Measurements from ENCODE around the gene P2RX3.
"Not testable (repeated sequence)": the region's sequence is repeated elsewhere in the genome, so short reads cannot be mapped to it uniquely, and the experiment has no call there.

P2RX3 gene

GRCh38 chr11:57349491-57350274, 11.5 kb downstream of the P2RX3 start:
- peak; percentile 80 for DNase-seq (ENCODE audit: low spot score)

GRCh38 chr11:57353036-57353435, 14.9 kb downstream of the P2RX3 start:
- DNase-seq (ENCODE audit: low spot score), result no peak

- DNase-seq (ENCODE audit: low spot score), result no peak
Observed at GRCh38 chr11:57353446-57353845, 15.3 kb downstream of the P2RX3 start.

GRCh38 chr11:57353852-57354251, 15.7 kb downstream of the P2RX3 start:
- no peak for DNase-seq (ENCODE audit: low spot score)

- no peak for DNase-seq (ENCODE audit: low spot score)
Observed at GRCh38 chr11:57354699-57355098, 16.5 kb downstream of the P2RX3 start.

- DNase-seq (ENCODE audit: low spot score), result no peak
Observed at GRCh38 chr11:57356268-57356667, 18.1 kb downstream of the P2RX3 start.

GRCh38 chr11:57357310-57357709, 19.2 kb downstream of the P2RX3 start:
- no peak for DNase-seq (ENCODE audit: low spot score)

GRCh38 chr11:57357856-57358255, 19.7 kb downstream of the P2RX3 start:
- no peak for DNase-seq (ENCODE audit: low spot score)

- no peak for DNase-seq (ENCODE audit: low spot score)
Observed at GRCh38 chr11:57358543-57358961, 20.4 kb downstream of the P2RX3 start.

GRCh38 chr11:57358991-57359390, 20.8 kb downstream of the P2RX3 start:
- no peak for DNase-seq (ENCODE audit: low spot score)

- DNase-seq (ENCODE audit: low spot score), result no peak
Observed at GRCh38 chr11:57359396-57359795, 21.2 kb downstream of the P2RX3 start.

GRCh38 chr11:57359896-57360690, 21.9 kb downstream of the P2RX3 start:
- DNase-seq (ENCODE audit: low spot score), result no peak

GRCh38 chr11:57360991-57361390, 22.8 kb downstream of the P2RX3 start:
- no peak for DNase-seq (ENCODE audit: low spot score)

- not testable (repeated sequence) for DNase-seq (ENCODE audit: low spot score)
Observed at GRCh38 chr11:57361420-57361819, 23.3 kb downstream of the P2RX3 start.

GRCh38 chr11:57361926-57362325, 23.8 kb downstream of the P2RX3 start:
- DNase-seq (ENCODE audit: low spot score), result no peak

- no peak for DNase-seq (ENCODE audit: low spot score)
Observed at GRCh38 chr11:57363131-57364080, 25.3 kb downstream of the P2RX3 start.

- no peak for DNase-seq (ENCODE audit: low spot score)
Observed at GRCh38 chr11:57364851-57365660, 26.9 kb downstream of the P2RX3 start.

GRCh38 chr11:57368106-57368844, 30.1 kb downstream of the P2RX3 start:
- no peak for DNase-seq (ENCODE audit: low spot score)

- no peak for DNase-seq (ENCODE audit: low spot score)
Observed at GRCh38 chr11:57368845-57369232, 30.7 kb downstream of the P2RX3 start.

- DNase-seq (ENCODE audit: low spot score), result no peak
Observed at GRCh38 chr11:57370251-57370650, 32.1 kb downstream of the P2RX3 start.

GRCh38 chr11:57370941-57371340, 32.8 kb downstream of the P2RX3 start:
- DNase-seq (ENCODE audit: low spot score), result no peak

Measured in left forelimb (tissue), 1 donor.